Measurements from ENCODE around the gene ITGB2.
"Not testable (repeated sequence)": the region's sequence is repeated elsewhere in the genome, so short reads cannot be mapped to it uniquely, and the experiment has no call there.

Gene ITGB2

DNA sequence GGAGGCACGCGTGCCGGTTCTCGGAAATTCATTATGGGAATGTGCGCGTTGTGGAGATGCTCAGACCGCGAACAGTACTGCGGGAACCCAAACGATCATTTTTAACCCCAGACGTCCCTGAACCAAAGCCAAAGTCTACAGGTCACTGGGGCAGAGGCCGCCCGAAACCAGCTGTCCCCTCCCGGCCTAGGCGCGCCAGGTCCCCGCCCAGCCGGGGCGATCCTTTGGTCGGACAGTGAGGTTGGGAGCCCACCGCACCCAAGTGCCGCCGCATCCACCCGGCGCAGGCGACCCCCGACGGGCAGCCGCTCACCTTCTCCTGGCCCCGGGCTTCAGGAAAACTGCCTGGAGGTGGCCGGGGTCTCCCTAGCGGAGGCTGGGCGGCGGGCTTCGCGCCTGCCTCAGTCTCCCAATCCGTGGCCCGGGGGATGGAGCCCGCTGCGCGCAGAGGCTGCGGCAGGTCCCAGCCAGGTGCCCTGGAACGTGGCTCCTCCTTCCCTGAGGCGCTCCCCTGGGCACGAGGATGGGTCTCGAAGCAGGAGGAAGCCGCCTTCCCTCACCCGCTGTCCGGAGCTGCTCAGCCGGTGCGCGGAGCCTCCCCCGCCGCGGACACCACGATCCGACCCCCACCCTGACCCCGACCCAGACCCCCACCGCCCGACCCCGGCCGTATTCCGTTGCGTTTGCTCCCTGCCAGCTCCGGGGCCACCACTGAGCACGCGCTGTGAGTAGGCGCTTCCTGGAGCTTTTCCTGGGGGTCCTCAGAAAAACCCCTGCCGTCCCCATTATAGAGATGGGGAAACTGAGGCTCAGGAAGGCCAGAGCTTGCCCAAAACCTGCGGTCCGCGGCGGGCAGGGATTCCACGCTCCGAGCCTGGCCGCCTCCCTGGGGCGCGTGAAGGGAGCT is 11.1 kb upstream of the ITGB2 start:
- no peaks in the 10 kb centered on the region for H3K9me3 ChIP-seq (ENCODE audit: control insufficient read depth, low read length)
- peaks cover 47% of the 10 kb centered on the region for H3K4me1 ChIP-seq (ENCODE audit: control insufficient read depth, insufficient read depth, low read length, poor library complexity, severe bottlenecking)
- peak overlapping the region; percentile 83 for H3K27ac ChIP-seq (ENCODE audit: insufficient read depth, low read length, poor library complexity, severe bottlenecking)
- H3K27me3 ChIP-seq (replicated peaks; ENCODE audit: control insufficient read depth, insufficient read depth, low read length, poor library complexity, severe bottlenecking): no peaks in the 10 kb centered on the region
- H3K36me3 ChIP-seq (ENCODE audit: control insufficient read depth, insufficient read depth, low read length): no peaks in the 10 kb centered on the region
- no peak for DNase-seq
- peak overlapping the region; percentile 66 for H3K4me3 ChIP-seq (ENCODE audit: insufficient read depth, low read depth, low read length, poor library complexity, severe bottlenecking)

DNA sequence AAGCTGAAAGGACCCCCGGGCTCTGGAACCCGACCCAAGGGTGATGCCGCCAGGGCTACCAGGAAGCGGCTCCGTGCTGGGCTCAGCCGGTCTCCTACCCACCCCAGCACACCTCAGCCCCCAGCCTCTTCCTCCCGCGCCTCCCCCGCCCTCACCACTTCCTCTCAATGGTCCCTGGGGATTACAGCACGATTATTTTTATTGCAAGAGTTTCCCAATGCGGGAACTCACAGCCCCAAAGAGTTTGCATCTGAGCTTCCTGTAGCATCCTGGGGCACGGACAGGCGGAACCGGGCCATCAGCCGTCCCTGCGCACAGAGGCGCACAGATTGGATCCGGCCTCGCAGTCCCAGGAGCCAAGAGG is 10.4 kb upstream of the ITGB2 start:
- H3K27me3 ChIP-seq (replicated peaks; ENCODE audit: control insufficient read depth, insufficient read depth, low read length, poor library complexity, severe bottlenecking): no peaks in the 10 kb centered on the region
- peaks cover 53% of the 10 kb centered on the region for H3K4me1 ChIP-seq (ENCODE audit: control insufficient read depth, insufficient read depth, low read length, poor library complexity, severe bottlenecking)
- peak overlapping the region; percentile 83 for H3K27ac ChIP-seq (ENCODE audit: insufficient read depth, low read length, poor library complexity, severe bottlenecking)
- H3K36me3 ChIP-seq (ENCODE audit: control insufficient read depth, insufficient read depth, low read length): no peaks in the 10 kb centered on the region
- no peak for DNase-seq
- H3K9me3 ChIP-seq (ENCODE audit: control insufficient read depth, low read length): no peaks in the 10 kb centered on the region
- peak overlapping the region; percentile 66 for H3K4me3 ChIP-seq (ENCODE audit: insufficient read depth, low read depth, low read length, poor library complexity, severe bottlenecking)

- Histone ChIP-seq H3K4me3 (ENCODE audit: insufficient read depth, low read depth, low read length, poor library complexity, severe bottlenecking) (peak overlapping the region; percentile 66), H3K27ac (ENCODE audit: insufficient read depth, low read length, poor library complexity, severe bottlenecking) (peak overlapping the region; percentile 83), H3K36me3 (ENCODE audit: control insufficient read depth, insufficient read depth, low read length) (no peaks in the 10 kb centered on the region), H3K9me3 (ENCODE audit: control insufficient read depth, low read length) (no peaks in the 10 kb centered on the region), H3K4me1 (ENCODE audit: control insufficient read depth, insufficient read depth, low read length, poor library complexity, severe bottlenecking) (peaks cover 57% of the 10 kb centered on the region), H3K27me3 (replicated peaks; ENCODE audit: control insufficient read depth, insufficient read depth, low read length, poor library complexity, severe bottlenecking) (no peaks in the 10 kb centered on the region)
- DNase-seq: peak; percentile 42 to 58 (median 48)
These were observed 9.9 kb upstream of the ITGB2 start for GRCh38 chr21:44930543-44930981.

GRCh38 chr21:44929799-44930542 is 9.3 kb upstream of the ITGB2 start:
- no peak for DNase-seq
- Histone ChIP-seq H3K27me3 (replicated peaks; ENCODE audit: control insufficient read depth, insufficient read depth, low read length, poor library complexity, severe bottlenecking) (no peaks in the 10 kb centered on the region), H3K4me3 (ENCODE audit: insufficient read depth, low read depth, low read length, poor library complexity, severe bottlenecking) (peak overlapping the region; percentile 66), H3K27ac (ENCODE audit: insufficient read depth, low read length, poor library complexity, severe bottlenecking) (peak overlapping the region; percentile 83), H3K4me1 (ENCODE audit: control insufficient read depth, insufficient read depth, low read length, poor library complexity, severe bottlenecking) (peaks cover 63% of the 10 kb centered on the region), H3K9me3 (ENCODE audit: control insufficient read depth, low read length) (no peaks in the 10 kb centered on the region), H3K36me3 (ENCODE audit: control insufficient read depth, insufficient read depth, low read length) (no peaks in the 10 kb centered on the region)

DNA sequence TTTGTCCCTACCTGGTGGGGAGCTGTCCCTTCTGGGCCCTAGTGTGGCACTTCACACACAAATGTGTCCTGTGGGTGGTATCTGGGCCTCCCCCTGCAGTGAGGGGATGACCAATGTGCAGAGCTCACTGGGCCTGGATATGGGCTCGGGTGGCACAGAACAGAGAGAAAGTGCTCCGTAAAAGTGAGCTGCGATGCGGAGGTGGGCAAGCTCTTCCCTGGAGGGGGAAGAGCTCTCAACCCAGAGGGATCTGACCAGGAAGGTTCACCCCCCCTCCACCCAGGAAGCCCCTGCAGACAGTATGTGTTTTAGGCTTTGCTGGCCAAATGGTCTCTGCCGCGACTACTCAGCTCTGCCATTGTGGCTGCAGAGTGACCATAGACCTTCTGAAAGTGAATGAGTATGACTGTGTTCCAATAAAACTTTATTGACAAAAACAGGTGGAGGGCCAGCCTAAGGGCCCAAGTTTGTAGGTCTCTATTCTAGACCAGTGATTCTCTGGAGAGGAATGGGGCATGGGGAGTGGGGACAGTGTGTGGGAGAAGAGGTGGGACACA is 8.6 kb upstream of the ITGB2 start:
- Histone ChIP-seq H3K9me3 (ENCODE audit: control insufficient read depth, low read length) (no peaks in the 10 kb centered on the region), H3K27ac (ENCODE audit: insufficient read depth, low read length, poor library complexity, severe bottlenecking) (peak overlapping the region; percentile 83), H3K4me3 (ENCODE audit: insufficient read depth, low read depth, low read length, poor library complexity, severe bottlenecking) (peak overlapping the region; percentile 71), H3K36me3 (ENCODE audit: control insufficient read depth, insufficient read depth, low read length) (no peaks in the 10 kb centered on the region), H3K27me3 (replicated peaks; ENCODE audit: control insufficient read depth, insufficient read depth, low read length, poor library complexity, severe bottlenecking) (no peaks in the 10 kb centered on the region), H3K4me1 (ENCODE audit: control insufficient read depth, insufficient read depth, low read length, poor library complexity, severe bottlenecking) (peaks cover 64% of the 10 kb centered on the region)
- DNase-seq: no peak

GRCh38 chr21:44928500-44929241 is 8.0 kb upstream of the ITGB2 start:
- peak overlapping the region; percentile 83 for H3K27ac ChIP-seq (ENCODE audit: insufficient read depth, low read length, poor library complexity, severe bottlenecking)

DNA sequence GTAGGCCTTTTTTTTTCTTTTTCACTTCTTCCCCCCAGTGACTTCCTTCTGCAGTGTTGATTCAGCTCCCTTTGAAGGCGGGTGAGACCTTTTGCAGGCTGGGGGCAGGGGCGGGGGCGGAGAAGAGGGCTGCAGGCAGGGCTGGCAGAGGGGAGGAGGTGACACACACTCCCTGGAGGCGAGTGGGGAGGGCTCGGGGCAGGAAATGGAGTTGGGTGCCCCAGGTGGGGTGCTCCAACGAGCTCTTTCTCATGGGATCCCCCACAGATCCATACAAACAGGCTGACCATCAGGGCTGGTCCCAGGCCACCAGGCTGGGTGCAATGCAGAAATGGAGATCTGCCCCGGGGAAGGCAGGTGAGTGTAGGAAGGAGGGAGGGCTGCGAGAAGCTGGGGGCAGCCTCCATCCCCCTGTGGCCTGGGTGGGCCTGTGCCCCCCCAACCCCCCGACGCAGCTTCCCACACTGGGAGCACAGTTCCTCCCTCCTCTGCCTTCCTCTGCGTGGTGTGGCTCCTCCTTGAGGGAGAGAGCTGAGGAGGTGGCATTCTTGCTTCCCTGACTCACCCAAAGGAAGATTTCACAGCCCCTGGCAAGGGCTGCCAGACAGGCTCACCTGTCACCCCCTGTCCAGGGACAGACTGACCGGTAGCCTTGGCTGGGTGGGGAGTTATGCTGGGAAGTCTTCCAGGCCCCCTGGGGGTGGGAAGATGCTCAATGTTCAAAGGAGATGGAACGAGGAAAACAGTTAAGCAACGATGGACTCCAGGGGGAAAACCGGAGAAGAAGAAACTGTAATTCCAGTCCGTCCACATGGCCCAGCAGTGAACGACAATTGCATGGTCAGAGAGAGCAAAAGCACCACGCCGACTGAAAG is 7.1 kb upstream of the ITGB2 start:
- no peaks in the 10 kb centered on the region for H3K36me3 ChIP-seq (ENCODE audit: control insufficient read depth, insufficient read depth, low read length)
- H3K9me3 ChIP-seq (ENCODE audit: control insufficient read depth, low read length): no peaks in the 10 kb centered on the region
- H3K27ac ChIP-seq (ENCODE audit: insufficient read depth, low read length, poor library complexity, severe bottlenecking): peak overlapping the region; percentile 83
- peak overlapping the region; percentile 71 for H3K4me3 ChIP-seq (ENCODE audit: insufficient read depth, low read depth, low read length, poor library complexity, severe bottlenecking)
- H3K27me3 ChIP-seq (replicated peaks; ENCODE audit: control insufficient read depth, insufficient read depth, low read length, poor library complexity, severe bottlenecking): no peaks in the 10 kb centered on the region
- peaks cover 64% of the 10 kb centered on the region for H3K4me1 ChIP-seq (ENCODE audit: control insufficient read depth, insufficient read depth, low read length, poor library complexity, severe bottlenecking)
- DNase-seq: peak; percentile 65 to 83 (median 72)

More at GRCh38 chr21:44928500-44929241, 8.0 kb upstream of the ITGB2 start:
- not testable (repeated sequence) for H3K36me3 ChIP-seq (ENCODE audit: control insufficient read depth, insufficient read depth, low read length); H3K27me3 ChIP-seq (replicated peaks; ENCODE audit: control insufficient read depth, insufficient read depth, low read length, poor library complexity, severe bottlenecking); H3K9me3 ChIP-seq (ENCODE audit: control insufficient read depth, low read length); DNase-seq
- peak overlapping the region; percentile 71 for H3K4me3 ChIP-seq (ENCODE audit: insufficient read depth, low read depth, low read length, poor library complexity, severe bottlenecking)
- peaks cover 67% of the 10 kb centered on the region for H3K4me1 ChIP-seq (ENCODE audit: control insufficient read depth, insufficient read depth, low read length, poor library complexity, severe bottlenecking)

DNA sequence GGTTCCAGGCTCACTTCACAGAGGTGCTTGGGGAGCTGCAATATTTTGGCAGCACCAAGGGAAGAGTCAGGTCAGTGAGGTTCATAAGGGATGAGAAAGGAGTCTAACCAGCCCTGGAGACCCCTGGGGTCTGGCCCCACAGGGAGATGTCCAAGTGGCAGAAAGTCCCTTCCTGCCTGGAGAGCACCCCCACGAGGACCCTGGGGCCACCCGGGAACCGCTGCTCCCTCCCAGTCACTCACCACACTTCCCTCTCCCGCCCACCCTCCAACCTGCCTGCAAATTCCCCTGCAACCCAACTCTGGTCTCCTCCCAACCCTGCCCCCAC is 6.5 kb upstream of the ITGB2 start:
- peak overlapping the region; percentile 71 for H3K4me3 ChIP-seq (ENCODE audit: insufficient read depth, low read depth, low read length, poor library complexity, severe bottlenecking)

More for the DNA sequence above, 6.5 kb upstream of the ITGB2 start:
- H3K36me3 ChIP-seq (ENCODE audit: control insufficient read depth, insufficient read depth, low read length): no peaks in the 10 kb centered on the region
- no peaks in the 10 kb centered on the region for H3K9me3 ChIP-seq (ENCODE audit: control insufficient read depth, low read length)
- H3K4me1 ChIP-seq (ENCODE audit: control insufficient read depth, insufficient read depth, low read length, poor library complexity, severe bottlenecking): peaks cover 59% of the 10 kb centered on the region
- no peak for DNase-seq
- no peaks in the 10 kb centered on the region for H3K27me3 ChIP-seq (replicated peaks; ENCODE audit: control insufficient read depth, insufficient read depth, low read length, poor library complexity, severe bottlenecking)
- peak overlapping the region; percentile 83 for H3K27ac ChIP-seq (ENCODE audit: insufficient read depth, low read length, poor library complexity, severe bottlenecking)
